Effector memory CD8-positive, alpha-beta T cell (primary cell): ENCODE measurements around the gene TMCO6.
"Not testable (repeated sequence)": the region's sequence is repeated elsewhere in the genome, so short reads cannot be mapped to it uniquely, and the experiment has no call there.

Source experiments
- ATAC-seq: fragments of 150-1000 bp; cut with Tn5 transposase; replicated peaks from 2 replicates; pipeline ENCODE4 v1.10.0; 2021; ENCODE audit warnings: mild to moderate bottlenecking, moderate library complexity
- DNase-seq, 3 experiments: peaks; one replicate each; pipeline ENCODE4 v3.0.0; 2021
- H3K27ac Mint-ChIP-seq, 2 donors: one replicate each; pipeline ENCODE4 v1.8.0; 2022; ENCODE audit warnings: mild to moderate bottlenecking in 2 of 2, mixed read lengths in 2 of 2, moderate library complexity in 2 of 2
- H3K27me3 Mint-ChIP-seq, 2 donors: one replicate each; pipeline ENCODE4 v1.8.0; 2022; ENCODE audit warnings: mixed read lengths in 2 of 2
- H3K36me3 Mint-ChIP-seq: one replicate; pipeline ENCODE4 v1.8.0; 2022; ENCODE audit warnings: mild to moderate bottlenecking, moderate library complexity, mixed read lengths; ENCODE audit not compliant: insufficient read depth
- H3K4me1 Mint-ChIP-seq, 2 donors: one replicate each; pipeline ENCODE4 v1.8.0; 2022; ENCODE audit warnings: low read depth in 2 of 2, mixed read lengths in 2 of 2
- H3K4me3 Mint-ChIP-seq, 2 donors: one replicate each; pipeline ENCODE4 v1.8.0; 2022; ENCODE audit warnings: mild to moderate bottlenecking in 2 of 2, mixed read lengths in 2 of 2, moderate library complexity in 2 of 2
- H3K9me3 Mint-ChIP-seq, 2 donors: one replicate each; pipeline ENCODE4 v1.8.0; 2022; ENCODE audit warnings: mixed read lengths in 2 of 2

The TMCO6 gene

GRCh38 chr5:140607031-140607430 is 32.2 kb upstream of the TMCO6 start:
- DNase-seq (no peak), ATAC-seq (no peak)
- Mint-ChIP-seq H3K27ac (no peak overlapping the region), H3K36me3 (no peaks in the 10 kb centered on the region), H3K4me1 (no peaks in the 10 kb centered on the region), H3K4me3 (no peak overlapping the region), H3K27me3 (peaks cover 9 to 22% of the 10 kb centered on the region in 2 donors), H3K9me3 (no peaks in the 10 kb centered on the region)

- ATAC-seq (no peak), DNase-seq (no peak)
- H3K9me3 Mint-ChIP-seq: no peaks in the 10 kb centered on the region
- peaks cover 18 to 34% of the 10 kb centered on the region in 2 donors for H3K27me3 Mint-ChIP-seq
- H3K27ac Mint-ChIP-seq: no peak overlapping the region
- no peak overlapping the region for H3K4me3 Mint-ChIP-seq
- H3K36me3 Mint-ChIP-seq: no peaks in the 10 kb centered on the region
- H3K4me1 Mint-ChIP-seq: peaks cover 0 to 1% of the 10 kb centered on the region in 2 donors
These were observed 30.5 kb upstream of the TMCO6 start for GRCh38 chr5:140608722-140609121.

DNA sequence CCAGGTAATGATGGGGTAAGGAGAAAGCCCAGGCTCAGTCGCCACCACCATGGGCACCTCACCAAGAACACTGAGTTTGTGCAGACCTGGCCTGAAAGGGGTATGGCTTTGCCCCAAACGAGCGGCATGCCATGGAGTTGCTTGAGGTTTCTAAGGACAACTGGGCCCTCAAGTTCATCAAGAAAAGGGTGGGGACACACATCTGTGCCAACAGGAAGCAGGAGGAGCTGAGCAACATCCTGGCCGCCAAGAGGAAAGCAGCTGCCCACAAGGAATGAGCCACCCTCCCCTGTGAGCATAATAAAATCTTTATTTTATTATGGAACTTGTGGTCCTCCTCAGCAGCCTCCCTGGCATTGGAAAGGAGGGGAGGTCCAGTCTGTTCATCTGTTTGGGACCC is 30.1 kb upstream of the TMCO6 start:
- no peaks in the 10 kb centered on the region for H3K36me3 Mint-ChIP-seq
- H3K4me3 Mint-ChIP-seq: no peak overlapping the region
- DNase-seq (no peak), ATAC-seq (no peak)
- H3K27me3 Mint-ChIP-seq: peaks cover 18 to 34% of the 10 kb centered on the region in 2 donors
- H3K9me3 Mint-ChIP-seq: no peaks in the 10 kb centered on the region
- peaks cover 0 to 1% of the 10 kb centered on the region in 2 donors for H3K4me1 Mint-ChIP-seq
- H3K27ac Mint-ChIP-seq: no peak overlapping the region

GRCh38 chr5:140611020-140611521 is 28.2 kb upstream of the TMCO6 start:
- no peaks in the 10 kb centered on the region for H3K36me3 Mint-ChIP-seq
- DNase-seq (no peak), ATAC-seq (no peak)
- H3K27me3 Mint-ChIP-seq: peaks cover 18 to 34% of the 10 kb centered on the region in 2 donors
- no peaks in the 10 kb centered on the region for H3K9me3 Mint-ChIP-seq
- H3K27ac Mint-ChIP-seq: no peak overlapping the region
- H3K4me1 Mint-ChIP-seq: peaks cover 0 to 1% of the 10 kb centered on the region in 2 donors
- H3K4me3 Mint-ChIP-seq: no peak overlapping the region

GRCh38 chr5:140622301-140622700 is 16.9 kb upstream of the TMCO6 start:
- DNase-seq (no peak), ATAC-seq (no peak)
- no peaks in the 10 kb centered on the region for H3K9me3 Mint-ChIP-seq
- H3K4me3 Mint-ChIP-seq: no peak overlapping the region
- no peaks in the 10 kb centered on the region for H3K36me3 Mint-ChIP-seq
- no peak overlapping the region for H3K27ac Mint-ChIP-seq
- no peaks in the 10 kb centered on the region for H3K4me1 Mint-ChIP-seq
- H3K27me3 Mint-ChIP-seq: peaks cover 19 to 25% of the 10 kb centered on the region in 2 donors

DNA sequence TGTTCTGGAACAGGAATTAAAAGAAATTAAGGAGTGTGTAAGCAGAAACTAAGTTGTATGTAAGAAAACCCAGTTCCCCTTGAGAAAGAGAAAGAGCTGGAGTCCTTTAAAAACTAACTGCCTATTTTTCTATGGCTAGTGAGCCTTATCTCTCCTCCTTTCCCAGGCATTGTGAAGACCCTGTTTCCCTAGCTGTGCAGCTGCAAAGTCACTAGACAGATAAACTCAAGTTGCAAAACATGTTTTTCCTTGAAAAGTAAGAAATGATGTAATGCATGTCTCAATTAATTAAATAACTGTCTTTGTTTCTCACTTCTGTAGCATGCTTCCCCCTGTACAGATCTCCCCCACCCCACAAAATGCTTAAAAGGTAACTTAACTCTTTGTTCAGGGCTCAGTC is 16.2 kb upstream of the TMCO6 start:
- not testable (repeated sequence) for H3K27ac Mint-ChIP-seq

GRCh38 chr5:140624886-140625285 is 14.4 kb upstream of the TMCO6 start:
- not testable (repeated sequence) for H3K9me3 Mint-ChIP-seq, H3K4me3 Mint-ChIP-seq, H3K27ac Mint-ChIP-seq, ATAC-seq, H3K4me1 Mint-ChIP-seq, H3K36me3 Mint-ChIP-seq, DNase-seq
- peaks cover 12 to 33% of the 10 kb centered on the region in 2 donors for H3K27me3 Mint-ChIP-seq

More for the DNA sequence above, 16.2 kb upstream of the TMCO6 start:
- not testable (repeated sequence) for H3K4me1 Mint-ChIP-seq, H3K4me3 Mint-ChIP-seq, H3K36me3 Mint-ChIP-seq, H3K9me3 Mint-ChIP-seq, ATAC-seq, DNase-seq
- H3K27me3 Mint-ChIP-seq: peaks cover 14 to 29% of the 10 kb centered on the region in 2 donors

DNA sequence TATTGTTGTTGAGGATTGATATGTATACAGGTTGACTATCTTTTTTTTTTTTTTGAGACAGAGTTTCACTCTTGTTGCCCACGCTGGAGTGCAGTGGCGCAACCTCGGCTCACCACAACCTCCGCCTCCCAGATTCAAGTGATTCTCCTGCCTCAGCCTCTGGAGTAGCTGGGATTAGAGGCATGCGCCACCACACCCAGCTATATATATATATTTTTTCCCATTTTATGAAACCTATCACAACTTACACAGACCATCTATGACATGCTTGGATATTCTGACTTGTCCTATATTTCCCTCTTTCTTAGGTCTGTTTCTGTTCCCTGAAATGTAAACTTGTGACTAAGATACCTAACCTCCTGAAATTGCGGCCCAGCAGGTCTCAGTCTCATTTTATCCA is 11.3 kb upstream of the TMCO6 start:
- no peak overlapping the region for H3K4me3 Mint-ChIP-seq
- DNase-seq (no peak), ATAC-seq (no peak)
- peaks cover 5 to 9% of the 10 kb centered on the region in 2 donors for H3K4me1 Mint-ChIP-seq
- no peak overlapping the region for H3K27ac Mint-ChIP-seq
- no peaks in the 10 kb centered on the region for H3K9me3 Mint-ChIP-seq
- peaks cover 3% of the 10 kb centered on the region for H3K36me3 Mint-ChIP-seq
- peaks cover 0 to 8% of the 10 kb centered on the region in 2 donors for H3K27me3 Mint-ChIP-seq

GRCh38 chr5:140628711-140629110 is 10.5 kb upstream of the TMCO6 start:
- DNase-seq: no peak
- H3K9me3 Mint-ChIP-seq: no peaks in the 10 kb centered on the region
- H3K27me3 Mint-ChIP-seq: peaks cover 0 to 8% of the 10 kb centered on the region in 2 donors
- no peak overlapping the region for H3K4me3 Mint-ChIP-seq
- H3K4me1 Mint-ChIP-seq: peaks cover 11 to 13% of the 10 kb centered on the region in 2 donors
- H3K27ac Mint-ChIP-seq: no peak overlapping the region
- peaks cover 3% of the 10 kb centered on the region for H3K36me3 Mint-ChIP-seq
- no peak for ATAC-seq

DNA sequence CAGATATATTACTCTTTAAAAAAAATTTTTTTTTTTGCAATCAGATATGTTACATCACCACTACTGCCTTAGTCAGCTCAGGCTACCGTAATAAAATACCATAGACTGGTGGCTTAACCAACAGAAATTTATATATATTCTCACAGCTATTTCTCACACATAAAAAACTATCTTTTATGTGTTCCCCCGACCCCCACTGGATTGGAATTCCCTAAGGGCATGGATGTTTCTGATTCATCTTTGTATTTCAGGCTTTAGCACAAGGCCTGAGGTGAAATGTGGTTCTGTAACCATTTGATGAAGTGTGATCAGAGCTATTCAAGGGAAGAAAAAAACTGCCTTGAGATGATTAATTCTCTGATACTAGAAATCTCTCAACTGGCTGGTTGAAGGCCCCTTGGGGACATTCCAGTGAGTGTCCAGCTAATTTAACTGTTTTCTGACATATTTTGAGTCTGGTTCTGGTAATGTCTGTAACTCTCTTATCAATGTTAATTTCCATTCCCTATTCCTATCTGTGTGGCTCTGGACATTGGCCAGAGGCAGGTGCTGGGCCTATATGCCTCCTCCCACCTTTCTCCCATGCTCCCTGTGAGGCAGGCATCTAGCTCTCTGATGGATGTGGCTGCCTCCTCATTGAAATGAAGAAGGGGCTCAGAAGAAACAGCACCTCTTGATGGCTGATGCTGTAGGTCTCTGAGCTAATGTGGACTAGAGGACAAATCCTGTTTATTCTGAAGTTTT is 8.8 kb upstream of the TMCO6 start:
- H3K4me3 Mint-ChIP-seq: peak overlapping the region; percentile 28 to 85
- ATAC-seq (no peak), DNase-seq (no peak)
- no peak overlapping the region for H3K27ac Mint-ChIP-seq
- H3K9me3 Mint-ChIP-seq: no peaks in the 10 kb centered on the region
- H3K4me1 Mint-ChIP-seq: peaks cover 11 to 13% of the 10 kb centered on the region in 2 donors
- peaks cover 3% of the 10 kb centered on the region for H3K36me3 Mint-ChIP-seq
- peaks cover 0 to 8% of the 10 kb centered on the region in 2 donors for H3K27me3 Mint-ChIP-seq

DNA sequence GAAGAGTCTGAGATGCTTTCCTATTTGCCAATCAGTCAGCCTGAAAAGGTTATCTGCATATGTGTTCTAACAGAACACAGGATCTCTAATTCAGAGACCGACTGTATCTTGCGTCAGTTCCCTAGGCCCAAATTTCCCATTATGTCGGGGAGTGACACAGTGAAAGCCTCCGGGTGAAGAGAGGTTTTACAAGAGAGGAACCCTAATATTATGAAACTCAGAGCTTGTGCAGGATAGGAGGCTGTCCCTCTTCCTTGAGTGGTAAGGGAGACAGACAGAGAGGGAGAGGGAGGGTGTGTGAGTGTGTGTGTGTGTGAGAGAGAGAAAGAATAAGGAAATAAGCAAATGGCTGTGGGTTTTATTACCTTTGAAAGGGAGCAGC is 8.2 kb upstream of the TMCO6 start:
- H3K27ac Mint-ChIP-seq: no peak overlapping the region
- no peak for ATAC-seq
- peak overlapping the region; percentile 28 to 85 for H3K4me3 Mint-ChIP-seq
- peaks cover 0 to 8% of the 10 kb centered on the region in 2 donors for H3K27me3 Mint-ChIP-seq
- DNase-seq: no peak
- no peaks in the 10 kb centered on the region for H3K9me3 Mint-ChIP-seq
- H3K36me3 Mint-ChIP-seq: peaks cover 3% of the 10 kb centered on the region
- H3K4me1 Mint-ChIP-seq: peaks cover 11 to 13% of the 10 kb centered on the region in 2 donors

DNA sequence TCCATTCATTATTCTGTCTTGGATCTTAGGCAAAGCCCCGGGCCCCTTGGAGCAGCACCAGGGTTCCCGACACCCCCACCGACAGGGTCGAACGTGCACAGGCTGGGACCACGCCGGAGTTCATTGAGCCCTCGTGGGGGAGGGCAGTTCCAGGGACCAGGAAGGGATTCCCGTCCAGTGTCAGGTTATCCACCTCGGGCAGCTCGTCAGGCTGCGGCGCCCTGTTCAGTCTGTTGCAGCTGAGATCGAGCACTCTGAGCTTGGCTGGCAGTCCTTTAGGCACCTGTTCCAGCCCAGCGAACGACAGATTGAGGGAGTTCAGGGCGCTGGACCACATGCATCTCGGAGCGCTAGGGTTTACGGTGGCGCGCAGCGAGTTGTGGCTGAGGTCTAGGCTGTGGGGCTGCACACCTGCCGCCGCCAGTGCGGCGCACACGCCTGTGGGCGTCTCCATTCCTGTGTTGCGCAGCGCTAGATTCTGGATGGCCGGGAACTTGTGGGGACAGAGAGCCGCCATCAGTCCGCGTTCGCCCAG is 7.4 kb upstream of the TMCO6 start:
- H3K36me3 Mint-ChIP-seq: peaks cover 3% of the 10 kb centered on the region
- H3K27ac Mint-ChIP-seq: peak overlapping the region; percentile 46 to 53
- H3K4me1 Mint-ChIP-seq: peaks cover 11 to 13% of the 10 kb centered on the region in 2 donors
- no peaks in the 10 kb centered on the region for H3K9me3 Mint-ChIP-seq
- DNase-seq (peak in 2 of 3 experiments; percentile 17 to 18), ATAC-seq (peak; percentile 70)
- peaks cover 0 to 8% of the 10 kb centered on the region in 2 donors for H3K27me3 Mint-ChIP-seq
- H3K4me3 Mint-ChIP-seq: peak overlapping the region; percentile 85 to 89

DNA sequence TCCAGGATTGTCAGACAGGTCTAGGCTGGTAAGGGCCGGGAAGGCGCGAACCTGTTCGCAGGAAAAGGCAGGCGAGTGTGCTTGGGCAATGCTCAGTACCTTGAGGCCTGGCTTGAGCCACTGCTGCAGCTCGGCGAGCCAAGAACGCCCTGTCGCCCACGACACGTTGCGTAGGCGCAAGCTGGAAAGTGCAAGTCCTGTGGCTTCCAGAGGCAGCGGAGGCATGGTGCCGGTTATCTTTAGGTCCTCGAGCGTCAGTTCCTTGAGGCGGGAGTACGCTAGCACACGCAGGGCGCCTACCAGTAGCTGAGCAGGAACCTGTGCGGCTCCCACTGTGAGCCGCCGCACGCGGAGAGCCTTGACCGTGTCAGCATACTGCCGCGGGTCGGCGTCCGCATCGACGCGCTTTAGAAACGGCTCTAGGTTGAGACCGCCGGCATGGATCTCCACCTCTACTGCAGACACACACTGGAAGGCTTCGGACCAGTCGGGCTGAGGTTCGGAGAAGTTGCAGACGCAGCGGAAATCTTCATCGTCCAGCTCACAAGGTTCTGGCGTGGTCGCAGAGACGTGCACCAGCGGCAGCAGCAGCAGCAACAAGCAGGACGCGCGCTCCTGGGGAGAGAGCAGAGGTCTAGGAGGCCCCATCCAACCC is 6.8 kb upstream of the TMCO6 start:
- Mint-ChIP-seq H3K27me3 (peaks cover 0 to 8% of the 10 kb centered on the region in 2 donors), H3K27ac (peak overlapping the region; percentile 53 to 69), H3K4me3 (peak overlapping the region; percentile 85 to 89), H3K4me1 (peaks cover 11 to 13% of the 10 kb centered on the region in 2 donors), H3K36me3 (peaks cover 3% of the 10 kb centered on the region), H3K9me3 (no peaks in the 10 kb centered on the region)
- ATAC-seq (peak; percentile 87), DNase-seq (peak; percentile 29 to 34 (median 30))
